HUES6 (cell line): ENCODE measurements around the gene RFC5.
"Not testable (repeated sequence)": the region's sequence is repeated elsewhere in the genome, so short reads cannot be mapped to it uniquely, and the experiment has no call there.

Experiments used
- H3K27ac ChIP-seq: 2 replicates; pipeline ENCODE4 v1.7.0; 2013; ENCODE audit warnings: low read depth, mild to moderate bottlenecking, low read length, inconsistent platforms
- H3K27me3 ChIP-seq: 2 replicates; pipeline ENCODE4 v1.6.1; 2013; ENCODE audit warnings: low read length; ENCODE audit not compliant: control insufficient read depth, insufficient read depth
- H3K36me3 ChIP-seq: 2 replicates; pipeline ENCODE4 v1.6.1; 2013; ENCODE audit warnings: low read length; ENCODE audit not compliant: control insufficient read depth, insufficient read depth
- H3K4me1 ChIP-seq: 2 replicates; pipeline ENCODE4 v1.6.1; 2013; ENCODE audit warnings: low read length; ENCODE audit not compliant: control insufficient read depth, insufficient read depth
- H3K4me3 ChIP-seq: 2 replicates; pipeline ENCODE4 v1.5.1; 2013; ENCODE audit warnings: low read depth, low read length
- H3K9ac ChIP-seq: one replicate; pipeline ENCODE4 v1.6.1; 2013; ENCODE audit warnings: mild to moderate bottlenecking, low read length
- H3K9me3 ChIP-seq: 2 replicates; pipeline ENCODE4 v1.6.1; 2013; ENCODE audit warnings: low read depth, low read length; ENCODE audit not compliant: control insufficient read depth, insufficient read depth

Gene RFC5

GRCh38 chr12:117981267-117981666, 35.2 kb upstream of the RFC5 start:
- Histone ChIP-seq H3K9ac (no peak overlapping the region), H3K4me1 (no peaks in the 10 kb centered on the region), H3K9me3 (no peaks in the 10 kb centered on the region), H3K27ac (no peak overlapping the region), H3K4me3 (no peak overlapping the region), H3K36me3 (no peaks in the 10 kb centered on the region), H3K27me3 (no peaks in the 10 kb centered on the region)

GRCh38 chr12:117985182-117985581, 31.3 kb upstream of the RFC5 start:
- H3K9me3 ChIP-seq, result no peaks in the 10 kb centered on the region
- H3K27ac ChIP-seq, result no peak overlapping the region
- no peak overlapping the region for H3K9ac ChIP-seq
- no peak overlapping the region for H3K4me3 ChIP-seq
- no peaks in the 10 kb centered on the region for H3K4me1 ChIP-seq
- H3K27me3 ChIP-seq, result no peaks in the 10 kb centered on the region
- no peaks in the 10 kb centered on the region for H3K36me3 ChIP-seq

GRCh38 chr12:117986705-117987469, 29.6 kb upstream of the RFC5 start:
- Histone ChIP-seq H3K9ac (no peak overlapping the region), H3K4me1 (no peaks in the 10 kb centered on the region), H3K9me3 (no peaks in the 10 kb centered on the region), H3K27me3 (no peaks in the 10 kb centered on the region), H3K27ac (no peak overlapping the region), H3K4me3 (no peak overlapping the region), H3K36me3 (no peaks in the 10 kb centered on the region)

GRCh38 chr12:117994551-117995438, 21.7 kb upstream of the RFC5 start:
- no peak overlapping the region for H3K4me3 ChIP-seq
- no peaks in the 10 kb centered on the region for H3K36me3 ChIP-seq
- H3K9me3 ChIP-seq, result no peaks in the 10 kb centered on the region
- H3K9ac ChIP-seq, result no peak overlapping the region
- H3K27ac ChIP-seq, result no peak overlapping the region
- H3K4me1 ChIP-seq, result no peaks in the 10 kb centered on the region
- no peaks in the 10 kb centered on the region for H3K27me3 ChIP-seq

GRCh38 chr12:117998719-117999118, 17.8 kb upstream of the RFC5 start:
- no peaks in the 10 kb centered on the region for H3K4me1 ChIP-seq
- no peak overlapping the region for H3K4me3 ChIP-seq
- H3K9ac ChIP-seq, result no peak overlapping the region
- no peak overlapping the region for H3K27ac ChIP-seq
- no peaks in the 10 kb centered on the region for H3K27me3 ChIP-seq
- no peaks in the 10 kb centered on the region for H3K36me3 ChIP-seq
- H3K9me3 ChIP-seq, result 0 out of 2 replicates have a peak, but pooled peaks cover 3% of the 10 kb centered on the region

- not testable (repeated sequence) for H3K36me3 ChIP-seq, H3K4me1 ChIP-seq, H3K27me3 ChIP-seq, H3K9me3 ChIP-seq, H3K9ac ChIP-seq, H3K27ac ChIP-seq, H3K4me3 ChIP-seq
These were observed 16.7 kb upstream of the RFC5 start for GRCh38 chr12:117999806-118000205.

- Histone ChIP-seq H3K4me1 (peaks cover 2% of the 10 kb centered on the region), H3K9me3 (no peaks in the 10 kb centered on the region), H3K4me3 (no peak overlapping the region), H3K36me3 (no peaks in the 10 kb centered on the region), H3K27ac (no peak overlapping the region), H3K9ac (no peak overlapping the region), H3K27me3 (no peaks in the 10 kb centered on the region)
These were observed 5.6 kb upstream of the RFC5 start for GRCh38 chr12:118010903-118011302.

GRCh38 chr12:118011377-118011776, 5.1 kb upstream of the RFC5 start:
- H3K36me3 ChIP-seq, result no peaks in the 10 kb centered on the region
- H3K4me1 ChIP-seq, result peaks cover 4% of the 10 kb centered on the region
- H3K4me3 ChIP-seq, result no peak overlapping the region
- no peak overlapping the region for H3K27ac ChIP-seq
- H3K27me3 ChIP-seq, result no peaks in the 10 kb centered on the region
- no peaks in the 10 kb centered on the region for H3K9me3 ChIP-seq
- no peak overlapping the region for H3K9ac ChIP-seq

- Histone ChIP-seq H3K9me3 (no peaks in the 10 kb centered on the region), H3K27ac (no peak overlapping the region), H3K27me3 (no peaks in the 10 kb centered on the region), H3K4me1 (peaks cover 4% of the 10 kb centered on the region), H3K9ac (no peak overlapping the region), H3K4me3 (no peak overlapping the region), H3K36me3 (no peaks in the 10 kb centered on the region)
These were observed 4.5 kb upstream of the RFC5 start for GRCh38 chr12:118011961-118012360.

GRCh38 chr12:118013283-118013682, 3.2 kb upstream of the RFC5 start:
- H3K27ac ChIP-seq, result no peak overlapping the region
- H3K27me3 ChIP-seq, result no peaks in the 10 kb centered on the region
- no peaks in the 10 kb centered on the region for H3K9me3 ChIP-seq
- peaks cover 7% of the 10 kb centered on the region; the same call in 1 of the 2 replicates for H3K36me3 ChIP-seq
- H3K4me3 ChIP-seq, result no peak overlapping the region
- H3K4me1 ChIP-seq, result peaks cover 11% of the 10 kb centered on the region
- no peak overlapping the region for H3K9ac ChIP-seq

GRCh38 chr12:118015306-118015705, 1.2 kb upstream of the RFC5 start:
- Histone ChIP-seq H3K4me1 (peaks cover 11% of the 10 kb centered on the region), H3K9me3 (no peaks in the 10 kb centered on the region), H3K27ac (no peak overlapping the region), H3K36me3 (peaks cover 23% of the 10 kb centered on the region), H3K27me3 (no peaks in the 10 kb centered on the region), H3K9ac (no peak overlapping the region), H3K4me3 (no peak overlapping the region)
